Skeletal muscle cell (primary cell): ENCODE data around the gene EPB41L3.
A peak's percentile ranks its signal among the peaks of the same experiment; 100 is the strongest.

Source experiments
- DNase-seq: peaks from one replicate; pipeline ENCODE4 v3.0.0-alpha.2; 2010; ENCODE audit warnings: low read depth
- H3K4me3 ChIP-seq: 2 replicates; pipeline ENCODE4 v1.5.1; 2011; ENCODE audit warnings: low read depth, mild to moderate bottlenecking, control low read depth, low read length, moderate library complexity

EPB41L3 gene

GRCh38 chr18:5422626-5423025 is 121.2 kb downstream of the EPB41L3 start:
- H3K4me3 ChIP-seq = no peak overlapping the region
- no peak for DNase-seq

- H3K4me3 ChIP-seq = no peak overlapping the region
- no peak for DNase-seq
Observed at GRCh38 chr18:5421981-5422380, 121.8 kb downstream of the EPB41L3 start.

GRCh38 chr18:5420906-5421305 is 122.9 kb downstream of the EPB41L3 start:
- H3K4me3 ChIP-seq = no peak overlapping the region
- no peak for DNase-seq

GRCh38 chr18:5419601-5420000 is 124.2 kb downstream of the EPB41L3 start:
- no peak for DNase-seq
- no peak overlapping the region for H3K4me3 ChIP-seq

GRCh38 chr18:5419030-5419429 is 124.8 kb downstream of the EPB41L3 start:
- H3K4me3 ChIP-seq = no peak overlapping the region
- DNase-seq = no peak

GRCh38 chr18:5417342-5417741 is 126.5 kb downstream of the EPB41L3 start:
- no peak overlapping the region for H3K4me3 ChIP-seq
- no peak for DNase-seq

- H3K4me3 ChIP-seq = no peak overlapping the region
- no peak for DNase-seq
Observed at GRCh38 chr18:5416112-5416511, 127.7 kb downstream of the EPB41L3 start.

GRCh38 chr18:5415665-5416064 is 128.1 kb downstream of the EPB41L3 start:
- DNase-seq = no peak
- H3K4me3 ChIP-seq = no peak overlapping the region

- H3K4me3 ChIP-seq = no peak overlapping the region
- DNase-seq = no peak
Observed at GRCh38 chr18:5415031-5415430, 128.8 kb downstream of the EPB41L3 start.

GRCh38 chr18:5414546-5414945 is 129.3 kb downstream of the EPB41L3 start:
- no peak overlapping the region for H3K4me3 ChIP-seq
- no peak for DNase-seq

- no peak for DNase-seq
- no peak overlapping the region for H3K4me3 ChIP-seq
Observed at GRCh38 chr18:5413447-5413846, 130.3 kb downstream of the EPB41L3 start.

GRCh38 chr18:5410582-5410981 is 133.2 kb downstream of the EPB41L3 start:
- H3K4me3 ChIP-seq = no peak overlapping the region
- DNase-seq = no peak

- H3K4me3 ChIP-seq = no peak overlapping the region
- DNase-seq = no peak
Observed at GRCh38 chr18:5398269-5398668, 145.5 kb downstream of the EPB41L3 start.

- no peak for DNase-seq
Observed at GRCh38 chr18:5397102-5397501, 146.7 kb downstream of the EPB41L3 start.

GRCh38 chr18:5395860-5396448 is 147.8 kb downstream of the EPB41L3 start:
- no peak for DNase-seq

More at GRCh38 chr18:5397102-5397501, 146.7 kb downstream of the EPB41L3 start:
- H3K4me3 ChIP-seq = no peak overlapping the region

GRCh38 chr18:5393779-5394178 is 150.0 kb downstream of the EPB41L3 start:
- DNase-seq = peak; percentile 53
- no peak overlapping the region for H3K4me3 ChIP-seq

More at GRCh38 chr18:5395860-5396448, 147.8 kb downstream of the EPB41L3 start:
- no peak overlapping the region for H3K4me3 ChIP-seq

GRCh38 chr18:5391409-5391808 is 152.4 kb downstream of the EPB41L3 start:
- no peak for DNase-seq

GRCh38 chr18:5389356-5389755 is 154.4 kb downstream of the EPB41L3 start:
- H3K4me3 ChIP-seq = no peak overlapping the region
- DNase-seq = no peak

More at GRCh38 chr18:5391409-5391808, 152.4 kb downstream of the EPB41L3 start:
- H3K4me3 ChIP-seq = no peak overlapping the region

- no peak for DNase-seq
- no peak overlapping the region for H3K4me3 ChIP-seq
Observed at GRCh38 chr18:5388896-5389295, 154.9 kb downstream of the EPB41L3 start.

GRCh38 chr18:5380586-5380985 is 163.2 kb downstream of the EPB41L3 start:
- no peak for DNase-seq
- H3K4me3 ChIP-seq = no peak overlapping the region

- H3K4me3 ChIP-seq = no peak overlapping the region
- DNase-seq = no peak
Observed at GRCh38 chr18:5376986-5377385, 166.8 kb downstream of the EPB41L3 start.

- H3K4me3 ChIP-seq = no peak overlapping the region
- DNase-seq = no peak
Observed at GRCh38 chr18:5370332-5370731, 173.5 kb downstream of the EPB41L3 start.
